SK-N-SH treated with all-trans-retinoic acid at 6 μM for 48 hours (cell line): ENCODE results near the gene DLG5.
"Not testable (repeated sequence)": the region's sequence is repeated elsewhere in the genome, so short reads cannot be mapped to it uniquely, and the experiment has no call there.

Experiments
- GLIS3 ChIP-seq: fragments of 250-450 bp; sonication (Bioruptor Pico); IDR thresholded peaks from 2 replicates; pipeline ENCODE4 v1.5.0; 2020; ENCODE audit warnings: mild to moderate bottlenecking, moderate library complexity
- POU6F1 ChIP-seq: fragments of 250-450 bp; sonication (Bioruptor Pico); IDR thresholded peaks from 2 replicates; pipeline ENCODE4 v1.8.0; 2021; ENCODE audit warnings: low read depth, mild to moderate bottlenecking, moderate library complexity, borderline replicate concordance
- PPARA ChIP-seq: fragments of 250-450 bp; sonication (Bioruptor Pico); IDR thresholded peaks from 2 replicates; pipeline ENCODE4 v1.5.0; 2020; ENCODE audit warnings: mild to moderate bottlenecking, borderline replicate concordance
- TCF4 ChIP-seq: fragments of 250-450 bp; sonication (Bioruptor Pico); IDR thresholded peaks from 2 replicates; pipeline ENCODE4 v1.8.0; 2021; ENCODE audit warnings: mild to moderate bottlenecking, moderate library complexity, borderline replicate concordance
- TSHZ2 ChIP-seq: fragments of 250-450 bp; sonication (Bioruptor Pico); IDR thresholded peaks from 2 replicates; pipeline ENCODE4 v1.5.0; 2020; ENCODE audit warnings: mild to moderate bottlenecking, moderate library complexity
- ZFP30 ChIP-seq: fragments of 450-650 bp; formaldehyde crosslinking; IDR thresholded peaks from 2 replicates; pipeline ENCODE4 v1.5.0; 2022; ENCODE audit warnings: mild to moderate bottlenecking, moderate library complexity
- ZNF565 ChIP-seq: fragments of 450-650 bp; formaldehyde crosslinking; conservative IDR thresholded peaks from 2 replicates; pipeline ENCODE4 v1.5.0; 2020; ENCODE audit warnings: low read depth, mild to moderate bottlenecking, moderate library complexity

DNA sequence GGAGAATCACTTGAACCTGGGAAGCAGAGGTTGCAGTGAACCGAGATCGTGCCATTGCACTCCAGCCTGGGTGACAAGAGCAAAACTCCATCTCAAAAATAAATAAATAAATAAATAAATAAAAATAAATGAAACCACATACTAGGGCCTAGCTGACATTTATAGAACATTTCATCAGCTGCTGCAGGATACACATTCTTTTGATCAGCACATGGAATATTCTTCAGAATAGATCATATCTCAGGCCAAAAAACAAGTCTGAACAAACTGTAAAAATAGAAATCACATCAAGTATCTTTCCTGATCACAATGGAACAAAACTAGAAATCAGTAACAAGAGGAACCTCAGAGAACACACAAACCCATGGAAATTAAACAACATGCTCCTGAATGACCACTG lies 168.1 kb downstream of the DLG5 start:
- not testable (repeated sequence) for TF ChIP-seq GLIS3 (CRISPR knock-in tag); TSHZ2 (CRISPR knock-in tag); PPARA (CRISPR knock-in tag); ZFP30 (CRISPR knock-in tag); TCF4 (CRISPR knock-in tag); POU6F1 (CRISPR knock-in tag); ZNF565
